ENCODE measurements around the gene FMN2. TPM values are rescaled to one million over a fixed set of nuclear protein-coding genes. Genes with fewer than 3 reads are reported as not detected.

FMN2 gene
- total RNA-seq, 1 experiment from 2014 or later = not detected

DNA sequence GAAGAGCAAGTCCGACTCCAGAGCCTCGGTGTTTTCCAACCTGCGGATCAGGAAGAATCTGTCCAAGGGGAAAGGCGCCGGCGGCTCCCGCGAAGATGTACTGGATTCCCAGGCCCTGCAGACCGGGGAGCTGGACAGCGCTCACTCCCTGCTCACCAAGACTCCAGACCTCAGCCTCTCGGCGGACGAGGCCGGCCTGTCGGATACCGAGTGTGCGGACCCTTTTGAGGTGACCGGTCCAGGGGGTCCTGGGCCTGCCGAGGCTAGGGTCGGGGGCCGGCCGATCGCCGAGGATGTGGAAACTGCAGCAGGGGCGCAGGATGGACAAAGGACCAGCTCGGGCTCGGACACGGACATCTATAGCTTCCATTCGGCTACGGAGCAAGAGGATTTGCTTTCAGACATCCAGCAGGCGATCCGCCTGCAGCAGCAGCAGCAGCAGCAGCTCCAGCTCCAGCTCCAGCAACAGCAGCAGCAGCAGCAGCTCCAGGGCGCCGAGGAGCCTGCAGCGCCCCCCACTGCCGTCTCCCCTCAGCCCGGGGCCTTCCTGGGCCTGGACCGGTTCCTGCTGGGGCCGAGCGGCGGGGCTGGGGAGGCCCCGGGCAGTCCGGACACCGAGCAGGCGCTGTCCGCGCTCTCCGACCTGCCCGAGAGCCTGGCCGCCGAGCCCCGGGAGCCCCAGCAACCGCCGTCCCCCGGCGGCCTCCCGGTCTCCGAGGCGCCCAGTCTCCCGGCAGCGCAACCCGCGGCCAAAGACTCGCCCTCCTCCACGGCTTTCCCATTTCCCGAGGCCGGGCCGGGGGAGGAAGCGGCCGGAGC, 827 bp downstream of the FMN2 start:
- no peak for DNase-seq
- Histone ChIP-seq H3K79me2 (ENCODE audit: low read length) (no peaks in the 10 kb centered on the region), H3K4me2 (ENCODE audit: low read depth, low read length, poor library complexity, severe bottlenecking) (no peak overlapping the region), H3K9me3 (ENCODE audit: low read length) (no peaks in the 10 kb centered on the region), H3K4me1 (ENCODE audit: low read length) (no peaks in the 10 kb centered on the region), H3K27ac (ENCODE audit: low read length) (no peak overlapping the region), H4K20me1 (ENCODE audit: insufficient read depth, low read depth, low read length) (no peaks in the 10 kb centered on the region), H3K27me3 (ENCODE audit: low read length) (no peaks in the 10 kb centered on the region), H2AFZ (ENCODE audit: low read length) (no peak overlapping the region), H3K9me2 (replicated peaks; ENCODE audit: insufficient read depth, low read length) (no peaks in the 10 kb centered on the region), H3K36me3 (ENCODE audit: insufficient read depth, low read length) (no peaks in the 10 kb centered on the region), H3K4me3 (ENCODE audit: low read length) (no peak overlapping the region), H3K9ac (ENCODE audit: low read length) (no peak overlapping the region)

- Histone ChIP-seq H3K36me3 (ENCODE audit: insufficient read depth, low read length) (no peaks in the 10 kb centered on the region), H3K9ac (ENCODE audit: low read length) (no peak overlapping the region), H3K27ac (ENCODE audit: low read length) (no peak overlapping the region), H3K79me2 (ENCODE audit: low read length) (no peaks in the 10 kb centered on the region), H3K4me2 (ENCODE audit: low read depth, low read length, poor library complexity, severe bottlenecking) (no peak overlapping the region), H3K9me2 (replicated peaks; ENCODE audit: insufficient read depth, low read length) (no peaks in the 10 kb centered on the region), H3K4me3 (ENCODE audit: low read length) (no peak overlapping the region), H4K20me1 (ENCODE audit: insufficient read depth, low read depth, low read length) (no peaks in the 10 kb centered on the region), H3K27me3 (ENCODE audit: low read length) (no peaks in the 10 kb centered on the region), H2AFZ (ENCODE audit: low read length) (no peak overlapping the region), H3K9me3 (ENCODE audit: low read length) (no peaks in the 10 kb centered on the region), H3K4me1 (ENCODE audit: low read length) (no peaks in the 10 kb centered on the region)
- DNase-seq = no peak
Measured at GRCh38 chr1:240093120-240093961, 1.7 kb downstream of the FMN2 start.

DNA sequence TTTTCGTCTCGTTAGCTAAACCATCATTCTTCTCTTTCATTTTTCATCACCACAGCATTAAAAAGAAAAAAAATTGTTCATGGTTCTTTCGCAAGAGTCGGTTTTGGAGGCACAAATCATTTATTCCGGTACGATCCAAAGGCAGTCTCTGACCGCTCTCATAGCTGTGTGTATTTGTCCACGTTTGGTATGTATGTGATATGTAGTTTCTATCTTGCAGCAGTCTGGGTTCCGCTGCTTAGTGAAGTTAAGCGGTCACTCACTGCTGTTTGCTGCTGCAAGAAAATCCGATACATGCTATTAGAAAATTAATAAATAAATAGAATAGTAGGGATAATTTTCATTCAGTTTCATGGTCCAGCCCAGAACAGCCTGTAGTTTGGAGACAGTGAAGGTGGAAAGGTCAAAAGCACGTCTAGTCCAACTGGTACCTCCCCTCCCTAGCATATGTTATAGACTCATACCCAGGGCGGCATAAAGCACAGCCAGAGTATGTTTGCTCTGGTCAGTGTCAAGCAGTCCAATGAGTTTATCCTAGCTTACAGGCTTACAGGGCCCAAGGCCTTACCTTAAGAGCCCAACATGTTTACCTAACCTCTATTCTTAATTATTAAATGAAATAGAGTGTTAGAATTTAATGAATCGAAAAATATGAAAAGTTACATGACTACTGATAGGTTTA, 2.5 kb downstream of the FMN2 start:
- H3K4me1 ChIP-seq (ENCODE audit: low read length) = no peaks in the 10 kb centered on the region
- no peak for DNase-seq
- H3K27ac ChIP-seq (ENCODE audit: low read length) = no peak overlapping the region
- H2AFZ ChIP-seq (ENCODE audit: low read length) = no peak overlapping the region
- H3K79me2 ChIP-seq (ENCODE audit: low read length) = no peaks in the 10 kb centered on the region
- no peaks in the 10 kb centered on the region for H4K20me1 ChIP-seq (ENCODE audit: insufficient read depth, low read depth, low read length)
- no peak overlapping the region for H3K4me3 ChIP-seq (ENCODE audit: low read length)
- H3K9me3 ChIP-seq (ENCODE audit: low read length) = no peaks in the 10 kb centered on the region
- no peak overlapping the region for H3K9ac ChIP-seq (ENCODE audit: low read length)
- H3K36me3 ChIP-seq (ENCODE audit: insufficient read depth, low read length) = no peaks in the 10 kb centered on the region
- H3K9me2 ChIP-seq (replicated peaks; ENCODE audit: insufficient read depth, low read length) = no peaks in the 10 kb centered on the region
- no peak overlapping the region for H3K4me2 ChIP-seq (ENCODE audit: low read depth, low read length, poor library complexity, severe bottlenecking)
- H3K27me3 ChIP-seq (ENCODE audit: low read length) = no peaks in the 10 kb centered on the region

GRCh38 chr1:240096974-240097373, 5.3 kb downstream of the FMN2 start:
- no peak overlapping the region for H3K4me2 ChIP-seq (ENCODE audit: low read depth, low read length, poor library complexity, severe bottlenecking)
- no peak for DNase-seq
- no peak overlapping the region for H3K9ac ChIP-seq (ENCODE audit: low read length)
- no peak overlapping the region for H3K27ac ChIP-seq (ENCODE audit: low read length)
- no peaks in the 10 kb centered on the region for H3K4me1 ChIP-seq (ENCODE audit: low read length)
- no peaks in the 10 kb centered on the region for H3K79me2 ChIP-seq (ENCODE audit: low read length)
- H2AFZ ChIP-seq (ENCODE audit: low read length) = no peak overlapping the region
- no peak overlapping the region for H3K4me3 ChIP-seq (ENCODE audit: low read length)
- no peaks in the 10 kb centered on the region for H4K20me1 ChIP-seq (ENCODE audit: insufficient read depth, low read depth, low read length)
- H3K9me3 ChIP-seq (ENCODE audit: low read length) = no peaks in the 10 kb centered on the region
- H3K36me3 ChIP-seq (ENCODE audit: insufficient read depth, low read length) = no peaks in the 10 kb centered on the region
- H3K27me3 ChIP-seq (ENCODE audit: low read length) = no peaks in the 10 kb centered on the region
- no peaks in the 10 kb centered on the region for H3K9me2 ChIP-seq (replicated peaks; ENCODE audit: insufficient read depth, low read length)

GRCh38 chr1:240098534-240098933, 6.9 kb downstream of the FMN2 start:
- Histone ChIP-seq H3K36me3 (ENCODE audit: insufficient read depth, low read length) (no peaks in the 10 kb centered on the region), H4K20me1 (ENCODE audit: insufficient read depth, low read depth, low read length) (no peaks in the 10 kb centered on the region), H3K9me2 (replicated peaks; ENCODE audit: insufficient read depth, low read length) (no peaks in the 10 kb centered on the region), H3K79me2 (ENCODE audit: low read length) (no peaks in the 10 kb centered on the region), H2AFZ (ENCODE audit: low read length) (no peak overlapping the region), H3K4me2 (ENCODE audit: low read depth, low read length, poor library complexity, severe bottlenecking) (no peak overlapping the region), H3K27me3 (ENCODE audit: low read length) (no peaks in the 10 kb centered on the region), H3K9me3 (ENCODE audit: low read length) (no peaks in the 10 kb centered on the region), H3K4me1 (ENCODE audit: low read length) (no peaks in the 10 kb centered on the region), H3K4me3 (ENCODE audit: low read length) (no peak overlapping the region), H3K27ac (ENCODE audit: low read length) (no peak overlapping the region), H3K9ac (ENCODE audit: low read length) (no peak overlapping the region)
- no peak for DNase-seq

GRCh38 chr1:240099329-240099728, 7.6 kb downstream of the FMN2 start:
- H3K36me3 ChIP-seq (ENCODE audit: insufficient read depth, low read length) = no peaks in the 10 kb centered on the region
- DNase-seq = no peak
- no peaks in the 10 kb centered on the region for H3K27me3 ChIP-seq (ENCODE audit: low read length)
- H3K9me2 ChIP-seq (replicated peaks; ENCODE audit: insufficient read depth, low read length) = no peaks in the 10 kb centered on the region
- H3K4me2 ChIP-seq (ENCODE audit: low read depth, low read length, poor library complexity, severe bottlenecking) = no peak overlapping the region
- no peaks in the 10 kb centered on the region for H4K20me1 ChIP-seq (ENCODE audit: insufficient read depth, low read depth, low read length)
- H3K4me1 ChIP-seq (ENCODE audit: low read length) = no peaks in the 10 kb centered on the region
- no peaks in the 10 kb centered on the region for H3K9me3 ChIP-seq (ENCODE audit: low read length)
- no peak overlapping the region for H3K27ac ChIP-seq (ENCODE audit: low read length)
- H3K4me3 ChIP-seq (ENCODE audit: low read length) = no peak overlapping the region
- no peak overlapping the region for H2AFZ ChIP-seq (ENCODE audit: low read length)
- H3K79me2 ChIP-seq (ENCODE audit: low read length) = no peaks in the 10 kb centered on the region
- no peak overlapping the region for H3K9ac ChIP-seq (ENCODE audit: low read length)

GRCh38 chr1:240099748-240100147, 8.1 kb downstream of the FMN2 start:
- no peak overlapping the region for H3K4me2 ChIP-seq (ENCODE audit: low read depth, low read length, poor library complexity, severe bottlenecking)
- DNase-seq = no peak
- no peaks in the 10 kb centered on the region for H3K27me3 ChIP-seq (ENCODE audit: low read length)
- no peaks in the 10 kb centered on the region for H3K4me1 ChIP-seq (ENCODE audit: low read length)
- H4K20me1 ChIP-seq (ENCODE audit: insufficient read depth, low read depth, low read length) = no peaks in the 10 kb centered on the region
- no peaks in the 10 kb centered on the region for H3K9me2 ChIP-seq (replicated peaks; ENCODE audit: insufficient read depth, low read length)
- no peak overlapping the region for H3K27ac ChIP-seq (ENCODE audit: low read length)
- no peak overlapping the region for H3K4me3 ChIP-seq (ENCODE audit: low read length)
- H3K79me2 ChIP-seq (ENCODE audit: low read length) = no peaks in the 10 kb centered on the region
- no peaks in the 10 kb centered on the region for H3K36me3 ChIP-seq (ENCODE audit: insufficient read depth, low read length)
- no peaks in the 10 kb centered on the region for H3K9me3 ChIP-seq (ENCODE audit: low read length)
- no peak overlapping the region for H2AFZ ChIP-seq (ENCODE audit: low read length)
- H3K9ac ChIP-seq (ENCODE audit: low read length) = no peak overlapping the region

DNA sequence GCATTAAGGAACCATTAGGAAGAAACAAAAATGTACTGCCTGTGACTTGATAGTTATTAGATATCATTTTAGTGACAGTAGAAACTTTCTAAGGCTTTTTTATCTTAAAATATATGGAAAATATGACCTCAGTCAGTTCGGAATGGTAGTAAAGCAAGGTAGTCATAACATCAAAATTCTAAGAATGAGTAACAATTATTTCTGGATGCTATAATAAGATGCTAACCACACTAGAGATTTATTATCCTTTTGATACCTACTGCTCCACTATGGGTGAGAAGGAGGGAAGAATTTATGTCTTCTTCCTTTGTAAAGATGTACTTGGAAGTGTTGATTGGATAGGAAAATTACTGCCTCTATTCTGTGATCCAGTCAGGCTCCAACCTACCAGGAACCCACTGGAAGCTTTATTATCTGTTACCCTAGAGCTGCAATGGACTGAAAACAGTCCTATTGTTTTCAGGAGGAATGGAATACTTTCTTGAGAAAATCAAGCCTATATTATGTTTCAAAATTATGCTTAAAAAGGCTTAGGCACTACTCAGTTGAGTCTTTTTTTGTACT, 8.8 kb downstream of the FMN2 start:
- H4K20me1 ChIP-seq (ENCODE audit: insufficient read depth, low read depth, low read length) = no peaks in the 10 kb centered on the region
- DNase-seq = no peak
- no peaks in the 10 kb centered on the region for H3K79me2 ChIP-seq (ENCODE audit: low read length)
- H3K4me3 ChIP-seq (ENCODE audit: low read length) = no peak overlapping the region
- no peak overlapping the region for H3K27ac ChIP-seq (ENCODE audit: low read length)
- no peaks in the 10 kb centered on the region for H3K9me3 ChIP-seq (ENCODE audit: low read length)
- H3K4me1 ChIP-seq (ENCODE audit: low read length) = no peaks in the 10 kb centered on the region
- no peaks in the 10 kb centered on the region for H3K9me2 ChIP-seq (replicated peaks; ENCODE audit: insufficient read depth, low read length)
- H2AFZ ChIP-seq (ENCODE audit: low read length) = no peak overlapping the region
- no peaks in the 10 kb centered on the region for H3K27me3 ChIP-seq (ENCODE audit: low read length)
- H3K4me2 ChIP-seq (ENCODE audit: low read depth, low read length, poor library complexity, severe bottlenecking) = no peak overlapping the region
- H3K9ac ChIP-seq (ENCODE audit: low read length) = no peak overlapping the region
- no peaks in the 10 kb centered on the region for H3K36me3 ChIP-seq (ENCODE audit: insufficient read depth, low read length)

Data from Karpas-422 (cell line).